ENCODE measurements around the gene C11orf98.
A peak's percentile ranks its signal among the peaks of the same experiment; 100 is the strongest.
"Not testable (repeated sequence)": the region's sequence is repeated elsewhere in the genome, so short reads cannot be mapped to it uniquely, and the experiment has no call there.

Gene C11orf98

DNA sequence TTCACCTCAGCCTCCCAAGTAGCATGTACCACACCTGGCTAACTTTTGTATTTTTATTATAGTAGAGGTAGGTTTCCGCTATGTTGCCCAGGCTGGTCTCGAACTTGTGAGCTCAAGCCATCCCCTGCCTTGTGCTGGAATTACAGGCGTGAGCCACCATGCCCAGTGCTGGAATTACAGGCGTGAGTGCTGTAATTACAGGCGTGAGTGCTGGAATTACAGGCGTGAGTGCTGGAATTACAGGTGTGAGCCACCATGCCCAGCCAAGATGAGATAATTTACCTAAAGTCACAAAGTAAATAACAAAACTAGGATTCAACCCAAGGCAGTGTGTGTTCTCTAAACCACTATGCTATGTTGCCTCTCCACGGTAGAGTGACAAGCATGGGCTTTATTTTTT lies 17.5 kb upstream of the C11orf98 start:
- no peak for DNase-seq (ENCODE audit: low spot score)

- DNase-seq (ENCODE audit: low spot score), result peak; percentile 44
Observed at GRCh38 chr11:62680825-62681240, 15.8 kb upstream of the C11orf98 start.

DNA sequence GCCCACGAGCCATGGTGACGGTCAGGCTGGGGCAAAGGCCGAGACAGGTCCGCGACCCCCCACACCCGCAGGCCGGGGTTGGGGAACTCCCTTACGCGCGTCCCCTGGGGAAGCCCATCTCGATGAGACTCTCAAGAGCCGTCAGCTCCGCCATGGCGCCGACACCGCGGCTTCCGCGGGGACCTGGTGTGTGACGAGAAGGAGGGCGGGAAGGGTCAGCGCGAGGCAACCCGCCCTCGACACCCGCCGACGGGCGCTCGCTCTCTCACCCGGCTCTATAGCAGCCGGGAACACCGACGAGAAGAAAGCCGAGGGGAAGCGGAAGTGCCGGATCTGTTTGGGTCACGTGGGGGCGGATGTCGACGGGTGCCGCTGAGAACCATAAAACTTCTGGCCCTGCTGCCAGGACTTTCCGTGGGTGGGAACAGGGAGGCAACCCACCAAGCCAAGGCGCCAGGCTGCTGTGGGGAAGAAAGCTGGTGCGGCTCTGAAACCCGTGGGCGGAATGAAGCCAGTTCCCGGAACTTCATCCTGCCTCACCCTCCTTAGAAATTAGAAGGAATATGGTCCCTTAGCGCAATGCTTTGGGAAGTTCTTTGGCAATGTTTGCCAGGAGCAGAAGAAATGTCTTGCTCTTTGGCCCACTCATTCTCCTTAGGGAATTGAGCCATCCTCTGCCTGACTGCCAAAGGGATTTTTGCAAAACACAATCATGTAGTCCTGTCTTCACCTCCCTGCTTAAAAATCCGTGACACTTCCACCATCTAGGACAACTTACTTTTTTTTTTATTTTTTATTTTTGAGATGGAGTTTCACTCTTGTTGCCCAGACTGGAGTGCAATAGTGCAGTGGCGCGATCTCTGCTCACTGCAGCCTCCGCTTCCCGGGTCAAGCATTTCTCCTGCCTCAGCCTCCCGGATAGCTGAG lies 14.0 kb upstream of the C11orf98 start, which contains the start of gene UBXN1:
Gene UBXN1 (minus strand): TSS at position 304 of the 927 bp plus-strand sequence. CDS start 150 bp downstream, at position 154.
- peak; percentile 82 for DNase-seq (ENCODE audit: low spot score)

- no peak for DNase-seq (ENCODE audit: low spot score)
Observed at GRCh38 chr11:62678433-62678769, 13.4 kb upstream of the C11orf98 start.

DNA sequence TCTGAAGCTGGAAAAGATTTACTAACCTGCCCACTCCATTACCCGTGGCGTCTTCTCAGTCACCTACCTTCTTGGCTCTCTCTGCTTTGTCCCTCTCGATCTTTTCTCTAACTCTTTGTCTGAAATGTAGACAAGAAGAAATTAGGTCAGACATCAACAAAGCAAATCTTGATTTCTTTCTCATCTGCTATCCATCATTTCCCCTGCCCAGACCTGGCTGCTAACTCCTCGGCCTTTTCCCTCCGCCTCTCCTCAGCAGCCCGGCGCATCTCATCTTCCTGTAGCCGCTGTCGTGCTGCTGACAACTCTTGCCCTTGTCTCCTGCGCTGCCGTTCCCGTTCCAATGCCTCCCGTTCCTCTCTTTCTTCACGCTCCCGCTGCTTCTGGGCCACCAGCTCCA lies 12.7 kb upstream of the C11orf98 start:
- DNase-seq (ENCODE audit: low spot score), result no peak

- no peak for DNase-seq (ENCODE audit: low spot score)
Observed at GRCh38 chr11:62677156-62677555, 12.1 kb upstream of the C11orf98 start.

GRCh38 chr11:62676698-62677097 lies 11.7 kb upstream of the C11orf98 start:
- no peak for DNase-seq (ENCODE audit: low spot score)

DNA sequence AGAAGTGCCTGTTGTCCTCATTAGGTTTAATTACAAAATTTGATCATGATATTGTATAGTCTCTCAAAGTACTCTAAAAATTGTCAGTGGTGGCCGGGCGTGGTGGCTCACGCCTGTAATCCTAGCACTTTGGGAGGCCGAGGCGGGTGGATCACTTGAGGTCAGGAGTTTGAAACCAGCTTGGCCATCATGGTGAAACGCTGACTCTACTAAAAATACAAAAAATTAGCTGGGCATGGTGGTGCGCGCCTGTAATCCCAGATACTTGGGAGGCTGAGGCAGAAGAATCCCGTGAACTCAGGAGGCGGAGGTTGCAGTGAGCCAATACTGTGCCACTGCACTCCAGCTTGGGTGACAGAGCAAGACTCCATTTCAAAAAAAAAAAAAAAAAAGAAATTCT lies 10.4 kb upstream of the C11orf98 start:
- not testable (repeated sequence) for DNase-seq (ENCODE audit: low spot score)

- no peak for DNase-seq (ENCODE audit: low spot score)
Observed at GRCh38 chr11:62673196-62673525, 8.2 kb upstream of the C11orf98 start.

DNA sequence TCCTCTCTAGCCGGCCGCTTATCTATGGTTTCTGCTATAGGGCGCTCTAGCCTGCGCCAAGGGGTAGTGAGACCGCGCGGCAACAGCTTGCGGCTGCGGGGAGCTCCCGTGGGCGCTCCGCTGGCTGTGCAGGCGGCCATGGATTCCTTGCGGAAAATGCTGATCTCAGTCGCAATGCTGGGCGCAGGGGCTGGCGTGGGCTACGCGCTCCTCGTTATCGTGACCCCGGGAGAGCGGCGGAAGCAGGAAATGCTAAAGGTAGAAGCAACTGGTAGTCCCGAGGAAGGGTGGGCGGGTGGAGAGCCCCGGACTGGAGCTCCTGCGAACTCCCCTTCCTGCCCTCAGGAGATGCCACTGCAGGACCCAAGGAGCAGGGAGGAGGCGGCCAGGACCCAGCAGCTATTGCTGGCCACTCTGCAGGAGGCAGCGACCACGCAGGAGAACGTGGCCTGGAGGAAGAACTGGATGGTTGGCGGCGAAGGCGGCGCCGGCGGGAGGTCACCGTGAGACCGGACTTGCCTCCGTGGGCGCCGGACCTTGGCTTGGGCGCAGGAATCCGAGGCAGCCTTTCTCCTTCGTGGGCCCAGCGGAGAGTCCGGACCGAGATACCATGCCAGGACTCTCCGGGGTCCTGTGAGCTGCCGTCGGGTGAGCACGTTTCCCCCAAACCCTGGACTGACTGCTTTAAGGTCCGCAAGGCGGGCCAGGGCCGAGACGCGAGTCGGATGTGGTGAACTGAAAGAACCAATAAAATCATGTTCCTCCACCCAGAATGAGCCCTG lies 6.8 kb upstream of the C11orf98 start, which contains the start of the genes LBHD1 and UQCC3:
Gene LBHD1 (minus strand): TSS at position 660 of the 782 bp plus-strand sequence. CDS start 2,236 bp downstream, outside the sequence.
Gene UQCC3 (plus strand): TSS at position 66 of the 782 bp plus-strand sequence. CDS start 73 bp downstream, at position 139.
- DNase-seq (ENCODE audit: low spot score), result peak; percentile 72

DNA sequence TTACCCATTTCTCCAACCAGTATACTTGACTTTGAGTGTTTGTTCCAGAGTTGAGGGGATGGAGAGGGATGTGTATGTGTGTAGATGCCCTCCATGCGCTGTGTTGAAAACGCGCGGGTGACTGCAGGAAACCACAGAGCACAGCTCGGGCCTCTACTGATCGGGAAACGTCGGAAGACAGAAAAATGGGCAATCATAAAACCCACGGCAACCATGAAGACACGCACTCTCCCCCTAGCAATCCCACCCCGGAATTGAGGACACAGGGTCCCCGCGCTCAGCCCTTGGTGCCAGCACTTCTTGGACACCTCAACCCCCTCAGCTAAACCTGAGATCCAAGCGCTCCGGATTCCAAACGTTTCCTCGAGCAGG lies 6.2 kb upstream of the C11orf98 start:
- DNase-seq (ENCODE audit: low spot score), result no peak

DNA sequence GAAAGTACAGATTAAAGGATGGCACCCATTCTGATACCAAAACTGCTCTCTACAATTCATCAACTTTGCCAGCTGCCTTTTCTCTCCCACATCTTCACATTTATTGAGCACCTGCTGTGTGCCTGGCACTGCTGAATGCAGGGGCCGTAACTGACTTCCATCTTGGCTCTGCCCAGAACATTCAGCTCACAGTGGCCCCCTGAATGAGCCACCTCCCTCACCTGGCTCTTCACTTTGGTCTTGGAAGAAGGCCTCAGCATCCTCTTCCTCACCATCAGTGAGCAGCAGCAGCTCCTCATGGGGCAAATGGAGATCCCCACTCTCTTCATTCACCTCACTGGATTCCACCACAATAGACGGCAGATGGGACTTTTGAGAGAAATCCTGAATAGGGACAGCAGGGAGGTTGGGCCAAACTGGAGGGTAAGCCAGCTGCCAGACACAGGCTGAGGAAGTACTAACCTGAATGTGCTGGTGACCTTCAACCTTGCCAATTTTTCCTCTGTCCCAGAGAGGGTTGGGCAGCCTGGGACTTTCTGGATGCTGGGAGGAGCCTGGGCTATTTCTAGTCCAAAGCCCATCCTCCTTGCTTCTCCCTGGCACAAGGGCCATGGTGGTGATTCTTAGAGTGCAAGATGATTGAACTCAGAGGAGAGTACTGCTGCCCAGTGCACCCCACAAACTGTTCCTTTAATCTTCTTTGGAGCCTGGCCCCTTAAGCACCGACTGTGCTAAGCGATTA lies 4.6 kb upstream of the C11orf98 start:
- DNase-seq (ENCODE audit: low spot score), result no peak

DNA sequence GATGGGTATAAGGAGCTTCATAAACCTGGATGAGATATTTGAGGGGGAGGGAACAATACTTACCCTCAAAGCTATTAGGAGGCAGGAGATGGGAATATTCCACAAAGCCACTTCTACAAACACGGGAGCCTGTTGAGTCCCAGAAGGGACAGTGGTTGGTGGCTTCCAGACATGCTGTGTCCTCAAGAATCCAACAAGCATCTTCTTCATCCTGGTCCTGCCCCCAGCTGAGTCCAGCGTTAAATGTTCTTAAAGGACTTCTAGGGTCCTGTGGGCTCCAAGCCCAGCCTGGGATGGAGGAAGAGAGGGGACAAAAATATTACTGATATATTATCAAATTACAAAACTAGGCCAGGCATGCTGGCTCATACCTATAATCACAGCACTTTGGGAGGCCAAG lies 2.5 kb upstream of the C11orf98 start:
- DNase-seq (ENCODE audit: low spot score), result no peak

- no peak for DNase-seq (ENCODE audit: low spot score)
Observed at GRCh38 chr11:62666259-62666926, 1.4 kb upstream of the C11orf98 start.

GRCh38 chr11:62665599-62666258 lies 719 bp upstream of the C11orf98 start:
- peak; percentile 51 for DNase-seq (ENCODE audit: low spot score)

- peak; percentile 52 for DNase-seq (ENCODE audit: low spot score)
Observed at GRCh38 chr11:62664405-62665074, 470 bp downstream of the C11orf98 start.

DNA sequence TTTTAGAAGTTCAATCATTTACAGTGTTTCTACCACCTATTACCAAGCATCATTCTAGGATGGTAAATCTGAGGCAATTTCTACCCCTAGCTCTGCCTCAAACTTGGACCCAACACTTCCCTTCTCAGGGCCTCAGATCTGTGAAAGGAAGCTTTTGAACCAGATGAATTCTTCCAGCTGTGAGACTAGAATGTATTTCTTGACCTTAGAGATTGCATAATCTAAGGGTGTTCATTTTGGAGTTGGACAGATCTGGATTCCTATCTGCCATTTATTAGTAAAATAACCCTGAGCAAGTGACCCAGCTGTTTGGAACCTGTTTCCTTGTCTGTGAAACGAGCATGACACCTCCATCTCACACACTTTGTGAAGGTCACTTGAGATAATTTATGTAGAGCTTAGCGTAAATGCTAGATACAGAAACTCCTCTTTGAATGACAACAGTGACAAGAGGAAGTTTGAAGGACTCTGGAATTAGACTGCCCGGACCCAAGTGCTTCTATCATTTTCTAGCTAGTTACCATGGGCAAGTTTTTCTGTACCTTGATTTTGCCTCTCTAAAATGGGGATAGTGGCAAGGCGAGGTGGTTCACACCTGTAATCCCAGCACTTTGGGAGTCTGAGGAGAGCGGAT lies 8.1 kb downstream of the C11orf98 start:
- no peak for DNase-seq (ENCODE audit: low spot score)

DNA sequence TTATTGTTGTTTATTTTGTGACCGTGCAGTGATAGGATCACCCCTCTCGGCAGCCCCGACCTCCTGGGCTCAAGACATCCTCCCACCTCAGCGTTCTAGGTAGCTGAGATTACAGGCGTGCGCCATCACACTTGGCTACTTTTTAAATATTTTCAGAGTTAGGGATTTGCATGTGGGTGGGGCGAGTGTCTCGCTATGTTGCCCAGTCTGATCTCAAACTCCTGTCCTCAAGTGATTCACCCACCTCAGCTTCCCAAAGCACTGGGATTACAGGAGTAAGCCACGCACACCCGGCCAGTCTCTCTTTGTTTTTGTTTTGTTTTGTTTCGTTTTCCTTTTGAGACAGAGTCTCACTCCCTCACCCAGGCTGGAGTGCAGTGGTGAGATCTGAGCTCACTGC lies 10.7 kb downstream of the C11orf98 start:
- DNase-seq (ENCODE audit: low spot score), result no peak

- no peak for DNase-seq (ENCODE audit: low spot score)
Observed at GRCh38 chr11:62652161-62653006, 12.6 kb downstream of the C11orf98 start.

All from CD4-positive, alpha-beta T cell treated with Interleukin-6 at 100 ng/mL for 8 hours (primary cell).